Gastroesophageal sphincter (tissue), 4 donors: ENCODE measurements around the gene PGLYRP4. TPM values are rescaled to one million over a fixed set of nuclear protein-coding genes. Genes with fewer than 3 reads are reported as not detected.
"Not testable (repeated sequence)": the region's sequence is repeated elsewhere in the genome, so short reads cannot be mapped to it uniquely, and the experiment has no call there.

Source experiments
- ATAC-seq: fragments of 150-250 bp; one replicate; pipeline ENCODE4 v1.9.1; 2016; ENCODE audit warnings: mild to moderate bottlenecking, moderate library complexity
- H3K27ac ChIP-seq, 4 donors: fragments of 200-600 bp; sonication (generic) in 3 of 4; 1 replicate in 3 of 4; 2 replicates in 1 of 4; pipeline ENCODE4 v1.5.1; 2016 to 2019
- H3K27me3 ChIP-seq: fragments of 200-600 bp; sonication (generic); one replicate; pipeline ENCODE4 v1.5.1; 2019
- H3K36me3 ChIP-seq, 2 donors: fragments of 200-600 bp; sonication (generic); one replicate each; pipeline ENCODE4 v1.5.1; 2019; ENCODE audit warnings: control low read depth in 1 of 2
- H3K4me1 ChIP-seq, 3 donors: fragments of 200-600 bp; sonication (generic); 1 replicate in 2 of 3; 2 replicates in 1 of 3; pipeline ENCODE4 v1.5.1; 2016 to 2019; ENCODE audit warnings: control low read depth in 2 of 3
- H3K4me3 ChIP-seq, 2 donors: fragments of 200-600 bp; sonication (generic); one replicate each; pipeline ENCODE4 v1.5.1; 2019; ENCODE audit warnings: mild to moderate bottlenecking in 1 of 2, moderate library complexity in 1 of 2
- H3K9me3 ChIP-seq, 3 donors: fragments of 200-600 bp; sonication (generic); one replicate each; pipeline ENCODE4 v1.5.1; 2017 to 2019; ENCODE audit warnings: control low read depth in 2 of 3
- EP300 ChIP-seq: sonication (generic); formaldehyde crosslinking; IDR thresholded peaks from one replicate; pipeline ENCODE4 v1.6.1; 2017; ENCODE audit warnings: antibody characterized with exemption, mild to moderate bottlenecking
- POLR2A ChIP-seq, 2 donors: fragments of 450-650 bp; IDR thresholded peaks; one replicate each; pipeline ENCODE4 v1.6.1; 2017; ENCODE audit warnings: antibody characterized with exemption in 2 of 2, mild to moderate bottlenecking in 2 of 2, moderate library complexity in 1 of 2
- POLR2AphosphoS5 ChIP-seq: sonication (generic); formaldehyde crosslinking; IDR thresholded peaks from one replicate; pipeline ENCODE4 v1.6.1; 2017; ENCODE audit warnings: antibody characterized with exemption
- WGBS, 2 donors: methylation state at CpG; one replicate each; pipeline ENCODE4 v1.1.5; 2018; ENCODE audit warnings: low coverage in 1 of 2; 5-methylcytosine and 5-hydroxymethylcytosine counted together
- total RNA-seq, 4 donors: library from RNA; depleted of rRNA; stranded (reverse); fragments of >200 nt; gene quantifications; one replicate each; pipeline ENCODE4 v1.1.0, GENCODE V29; 2016
- TF ChIP-seq, protein P1 (sequence below), 4 experiments: fragments of 200-600 bp in 2 of 4; fragments of 450-650 bp in 2 of 4; sonication (generic) in 1 of 4; IDR thresholded peaks; one replicate each; pipeline ENCODE4 v1.5.1; 2017 to 2019; ENCODE audit warnings: antibody characterized with exemption in 4 of 4, mild to moderate bottlenecking in 2 of 4, moderate library complexity in 2 of 4

The PGLYRP4 gene
- total RNA-seq, 4 donors from 2014 or later: not detected

DNA sequence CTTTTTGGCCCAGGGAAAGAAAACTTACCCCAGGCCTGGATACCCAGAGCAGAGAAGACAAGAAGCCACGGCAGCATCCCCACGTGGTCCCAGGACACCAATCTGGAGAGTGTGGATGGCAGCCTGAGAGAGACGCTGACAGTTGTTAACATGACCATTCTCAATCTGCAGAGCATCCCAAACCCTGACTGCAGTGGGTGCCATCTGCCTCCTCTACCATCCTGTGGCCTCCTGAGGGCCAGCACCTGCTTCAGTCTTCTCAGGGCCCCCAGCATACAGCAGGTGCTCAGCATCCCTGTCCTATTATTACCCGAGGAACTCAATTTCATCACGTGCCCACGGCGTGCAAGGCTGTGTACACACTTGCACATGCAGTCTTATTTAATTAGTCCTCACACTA lies 785 bp downstream of the PGLYRP4 start:
- WGBS, 2 donors: 0 to 76% methylated on average over 1 to 7 of the region's 7 CpGs
- no peaks in the 10 kb centered on the region for H3K36me3 ChIP-seq
- ATAC-seq: no peak
- no peak overlapping the region for H3K4me3 ChIP-seq
- TF ChIP-seq, protein P1, sequence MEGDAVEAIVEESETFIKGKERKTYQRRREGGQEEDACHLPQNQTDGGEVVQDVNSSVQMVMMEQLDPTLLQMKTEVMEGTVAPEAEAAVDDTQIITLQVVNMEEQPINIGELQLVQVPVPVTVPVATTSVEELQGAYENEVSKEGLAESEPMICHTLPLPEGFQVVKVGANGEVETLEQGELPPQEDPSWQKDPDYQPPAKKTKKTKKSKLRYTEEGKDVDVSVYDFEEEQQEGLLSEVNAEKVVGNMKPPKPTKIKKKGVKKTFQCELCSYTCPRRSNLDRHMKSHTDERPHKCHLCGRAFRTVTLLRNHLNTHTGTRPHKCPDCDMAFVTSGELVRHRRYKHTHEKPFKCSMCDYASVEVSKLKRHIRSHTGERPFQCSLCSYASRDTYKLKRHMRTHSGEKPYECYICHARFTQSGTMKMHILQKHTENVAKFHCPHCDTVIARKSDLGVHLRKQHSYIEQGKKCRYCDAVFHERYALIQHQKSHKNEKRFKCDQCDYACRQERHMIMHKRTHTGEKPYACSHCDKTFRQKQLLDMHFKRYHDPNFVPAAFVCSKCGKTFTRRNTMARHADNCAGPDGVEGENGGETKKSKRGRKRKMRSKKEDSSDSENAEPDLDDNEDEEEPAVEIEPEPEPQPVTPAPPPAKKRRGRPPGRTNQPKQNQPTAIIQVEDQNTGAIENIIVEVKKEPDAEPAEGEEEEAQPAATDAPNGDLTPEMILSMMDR (IDR thresholded peaks at IDR 0.05): no peak
- TF ChIP-seq EP300: no peak
- peaks cover 78% of the 10 kb centered on the region for H3K27me3 ChIP-seq
- H3K4me1 ChIP-seq: no peaks in the 10 kb centered on the region
- H3K9me3 ChIP-seq: no peaks in the 10 kb centered on the region
- no peak overlapping the region for H3K27ac ChIP-seq

DNA sequence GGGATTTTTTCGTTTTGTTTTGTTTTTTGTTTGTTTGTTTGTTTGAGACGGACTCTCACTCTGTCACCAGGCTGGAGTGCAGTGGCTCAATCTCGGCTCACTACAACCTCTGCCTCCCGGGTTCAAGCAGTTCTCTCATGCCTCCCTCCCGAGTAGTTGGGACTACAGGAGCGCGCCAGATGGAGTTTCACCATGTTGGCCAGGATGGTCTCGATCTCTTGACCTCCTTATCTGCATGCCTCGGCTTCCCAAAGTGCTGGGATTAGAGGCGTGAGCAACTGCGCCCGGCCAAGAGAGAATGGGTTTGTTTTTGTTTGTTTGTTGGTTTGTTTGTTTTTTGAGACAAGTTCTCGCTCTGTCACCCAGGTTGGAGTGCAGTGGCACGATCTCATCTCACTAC lies 1.6 kb downstream of the PGLYRP4 start:
- 48 to 58% methylated on average over 11 to 12 of the region's 14 CpGs for WGBS, 2 donors
- not testable (repeated sequence) for H3K9me3 ChIP-seq, H3K4me1 ChIP-seq, H3K4me3 ChIP-seq, H3K27ac ChIP-seq, ATAC-seq, H3K36me3 ChIP-seq
- peaks cover 77% of the 10 kb centered on the region for H3K27me3 ChIP-seq

DNA sequence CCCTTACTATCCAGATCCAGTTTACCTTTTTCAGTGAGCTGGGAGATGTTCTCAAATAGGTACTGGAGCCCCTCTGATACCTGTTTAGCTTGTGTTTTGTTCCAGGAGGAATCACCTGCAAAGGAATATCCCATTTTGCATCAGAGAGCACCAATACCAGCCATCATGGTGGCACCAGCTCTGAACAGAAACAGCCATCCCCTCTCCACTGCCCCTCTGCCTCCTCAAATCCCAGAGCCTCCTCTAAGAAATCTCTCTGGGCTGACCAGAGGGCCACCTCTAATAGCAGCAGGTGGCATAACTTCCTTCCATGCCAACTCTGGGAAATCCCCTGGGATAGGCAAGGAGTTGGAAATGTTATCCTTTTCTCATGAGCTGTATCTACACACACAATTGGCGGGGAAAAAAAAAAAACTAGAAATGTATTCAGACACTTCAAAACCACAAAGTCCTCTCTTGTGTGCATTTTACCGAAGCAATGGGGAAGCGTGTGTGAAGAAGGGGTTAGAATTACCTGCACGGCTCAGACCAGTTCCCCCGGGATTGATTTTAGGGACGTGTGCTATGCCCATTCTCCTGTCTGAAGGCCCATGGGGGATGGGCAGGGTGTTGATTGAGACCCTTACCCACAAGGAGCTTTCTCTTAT lies 2.4 kb downstream of the PGLYRP4 start:
- peaks cover 69% of the 10 kb centered on the region for H3K27me3 ChIP-seq
- no peak for ATAC-seq
- WGBS, 2 donors: 63 to 72% methylated on average over 3 to 6 of the region's 6 CpGs

DNA sequence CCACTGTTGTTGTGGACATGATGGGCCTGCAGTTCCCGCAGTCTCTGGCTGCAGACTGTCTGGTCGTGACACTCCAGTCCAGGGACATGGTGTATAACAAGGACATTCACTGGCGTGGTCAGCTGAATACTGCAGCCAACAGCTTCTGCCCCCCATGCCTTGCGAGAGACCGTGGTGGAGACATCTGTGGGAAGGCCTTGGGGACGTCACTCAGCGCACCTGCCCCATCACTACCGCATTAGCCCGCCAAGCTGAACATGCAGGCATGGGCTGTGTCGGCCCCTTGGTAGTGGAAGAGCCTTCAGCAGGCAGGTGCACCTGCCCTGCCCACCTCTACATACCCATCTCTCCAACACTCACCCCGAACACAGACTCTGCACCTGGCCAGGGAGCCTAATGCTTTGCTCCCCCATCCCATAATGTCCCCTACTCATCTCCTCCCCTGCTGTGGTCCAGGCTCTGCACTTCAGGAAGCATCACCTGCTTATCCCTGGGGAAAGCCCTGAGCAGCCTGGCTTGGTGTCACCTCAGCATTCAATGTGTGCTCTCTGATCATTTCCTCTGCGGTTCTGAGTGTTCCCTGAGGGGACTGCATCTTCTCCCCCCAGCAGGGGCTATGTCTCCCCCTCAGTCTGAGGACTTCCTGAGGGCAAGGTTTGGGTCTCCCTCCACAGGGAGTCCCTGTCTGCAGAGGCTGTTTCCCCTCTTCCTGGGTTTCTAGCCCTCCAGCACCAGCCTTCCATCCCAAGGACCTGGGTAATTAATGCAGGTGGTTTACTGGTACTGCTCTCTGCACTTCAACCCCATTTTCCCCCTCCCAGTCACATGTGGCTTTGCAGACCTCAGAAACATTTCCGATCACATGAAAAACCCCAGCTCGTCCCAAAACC lies 3.2 kb downstream of the PGLYRP4 start:
- WGBS, 2 donors: 85 to 89% methylated on average over 9 of the region's 14 CpGs
- peaks cover 65% of the 10 kb centered on the region for H3K27me3 ChIP-seq
- ATAC-seq: no peak
- no peak overlapping the region for H3K27ac ChIP-seq
- H3K4me1 ChIP-seq: no peaks in the 10 kb centered on the region
- no peaks in the 10 kb centered on the region for H3K36me3 ChIP-seq
- H3K4me3 ChIP-seq: no peak overlapping the region
- H3K9me3 ChIP-seq: no peaks in the 10 kb centered on the region
- TF ChIP-seq POLR2AphosphoS5 (no peak), POLR2A (IDR thresholded peaks at IDR 0.05) (no peak), EP300 (no peak)
- TF ChIP-seq, protein P1 (IDR thresholded peaks at IDR 0.05): no peak

More for the DNA sequence above, 2.4 kb downstream of the PGLYRP4 start:
- Histone ChIP-seq H3K4me1 (no peaks in the 10 kb centered on the region), H3K4me3 (no peak overlapping the region), H3K36me3 (no peaks in the 10 kb centered on the region), H3K9me3 (no peaks in the 10 kb centered on the region), H3K27ac (no peak overlapping the region)
- TF ChIP-seq EP300 (no peak), POLR2AphosphoS5 (no peak), POLR2A (IDR thresholded peaks at IDR 0.05) (no peak)
- TF ChIP-seq, protein P1 (IDR thresholded peaks at IDR 0.05): no peak

DNA sequence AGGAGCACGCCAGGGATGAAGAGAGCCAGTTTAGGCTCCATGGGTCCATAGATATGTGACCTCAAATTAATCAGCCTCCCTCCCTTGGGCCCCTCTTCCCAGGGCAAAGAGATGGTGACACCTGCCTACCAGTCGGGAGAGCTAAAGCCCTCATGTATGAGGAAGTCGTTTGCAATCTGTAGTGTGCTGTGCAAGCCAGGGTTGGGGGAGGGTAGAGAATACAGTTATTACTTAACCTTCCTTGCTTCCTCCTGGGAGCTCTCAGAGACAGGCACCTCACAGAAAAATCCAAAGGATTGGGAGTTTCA lies 4.0 kb downstream of the PGLYRP4 start:
- TF ChIP-seq POLR2AphosphoS5 (no peak), POLR2A (IDR thresholded peaks at IDR 0.05) (no peak), EP300 (no peak)
- TF ChIP-seq, protein P1 (IDR thresholded peaks at IDR 0.05): no peak
- ATAC-seq: no peak
- H3K4me3 ChIP-seq: no peak overlapping the region
- H3K36me3 ChIP-seq: no peaks in the 10 kb centered on the region
- H3K27ac ChIP-seq: no peak overlapping the region
- WGBS, 2 donors: 40% methylated on average over 2 of the region's 3 CpGs; no CpG with 5 or more reads in 1 of the 2 donors
- no peaks in the 10 kb centered on the region for H3K4me1 ChIP-seq
- H3K27me3 ChIP-seq: peaks cover 66% of the 10 kb centered on the region
- H3K9me3 ChIP-seq: no peaks in the 10 kb centered on the region
